Left lung (tissue), 10 donors: Measurements from ENCODE around the gene OR7D2. TPM values are rescaled to one million over a fixed set of nuclear protein-coding genes. Genes with fewer than 3 reads are reported as not detected.

Source experiments
- ATAC-seq: fragments of 200-7000 bp; cut with Tn5 transposase; one replicate; pipeline ENCODE4 v1.9.1; 2020; ENCODE audit warnings: moderate library complexity
- DNase-seq, 4 donors: peaks; one replicate each; pipeline ENCODE4 v3.0.0-alpha.2; 2013 to 2020
- H3K27ac ChIP-seq, 2 donors: fragments of 200-600 bp; sonication (generic) in 1 of 2; one replicate each; pipeline versions ENCODE4 v1.5.0 to v1.8.0; 2020 to 2021
- H3K27me3 ChIP-seq, 2 donors: fragments of 200-600 bp; sonication (generic) in 1 of 2; one replicate each; pipeline versions ENCODE4 v1.5.0 to v1.8.0; 2020 to 2021
- H3K36me3 ChIP-seq, 2 donors: fragments of 200-600 bp; sonication (generic) in 1 of 2; one replicate each; pipeline versions ENCODE4 v1.5.0 to v1.8.0; 2020 to 2021
- H3K4me1 ChIP-seq, 2 donors: fragments of 200-600 bp; one replicate each; pipeline ENCODE4 v1.8.0; 2021
- H3K4me3 ChIP-seq, 2 donors: fragments of 200-600 bp; sonication (generic) in 1 of 2; one replicate each; pipeline versions ENCODE4 v1.5.0 to v1.8.0; 2020 to 2021; ENCODE audit warnings: mild to moderate bottlenecking in 1 of 2
- H3K9me3 ChIP-seq, 2 donors: fragments of 200-600 bp; sonication (generic) in 1 of 2; one replicate each; pipeline versions ENCODE4 v1.5.0 to v1.8.0; 2020 to 2021
- intact Hi-C, 2 donors: fragments of 100-400 bp; cut with DNase I; formaldehyde crosslinking; loops; one replicate each; pipeline versions ENCODE4 v1.11.2 to v1.14.2; 2022
- polyA plus RNA-seq, 6 donors: library from polyadenylated mRNA; unstranded; fragments of 120-200 nt; gene quantifications; one replicate each; pipeline ENCODE4 v1.2.1, GENCODE V29; 2013; ENCODE audit not compliant: insufficient read length in 6 of 6
- total RNA-seq, 2 donors: library from RNA; stranded (reverse); fragmentation: NEBNext Ultra II Directional; extraction: Animal tissue kit (Norgen Biotek cat#: 25700); gene quantifications; one replicate each; pipeline ENCODE4 v1.2.1, GENCODE V29; 2021
- TF ChIP-seq, protein P1 (sequence below), 2 donors: fragments of 200-600 bp; sonication (generic) in 1 of 2; IDR thresholded peaks; one replicate each; pipeline versions ENCODE4 v1.5.0 to v1.8.0; 2021; ENCODE audit warnings: antibody characterized with exemption in 2 of 2
- donor health status: DM: no; HTN: yes; CAD: no.
- donor health status: DM: no; HTN: no; CAD: no.

OR7D2 gene
- total and polyA plus RNA-seq, 8 donors = 0.10 to 2.0 (median 0.14) TPM; not detected in 1

DNA sequence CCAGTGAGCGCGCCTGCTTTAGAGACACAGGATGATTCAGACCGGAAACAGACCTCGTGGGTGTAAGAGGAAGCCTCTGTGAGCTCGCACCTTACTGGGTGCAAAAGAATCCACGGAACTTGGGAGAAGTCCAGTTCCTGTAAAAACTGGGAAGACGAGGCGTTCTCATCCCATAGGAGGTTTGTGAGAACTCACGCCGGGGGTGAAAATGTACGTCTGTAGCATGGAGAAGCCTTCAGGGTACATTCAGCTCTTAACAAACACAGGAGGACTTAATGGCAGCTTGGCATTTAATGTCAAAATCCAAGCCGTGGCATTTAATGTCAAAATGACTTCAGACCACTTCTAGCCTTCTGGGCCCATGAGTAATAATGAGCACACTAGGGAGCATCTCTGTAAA, 17.4 kb upstream of the OR7D2 start:
- intact Hi-C loops = no loop called here
- TF ChIP-seq, protein P1, sequence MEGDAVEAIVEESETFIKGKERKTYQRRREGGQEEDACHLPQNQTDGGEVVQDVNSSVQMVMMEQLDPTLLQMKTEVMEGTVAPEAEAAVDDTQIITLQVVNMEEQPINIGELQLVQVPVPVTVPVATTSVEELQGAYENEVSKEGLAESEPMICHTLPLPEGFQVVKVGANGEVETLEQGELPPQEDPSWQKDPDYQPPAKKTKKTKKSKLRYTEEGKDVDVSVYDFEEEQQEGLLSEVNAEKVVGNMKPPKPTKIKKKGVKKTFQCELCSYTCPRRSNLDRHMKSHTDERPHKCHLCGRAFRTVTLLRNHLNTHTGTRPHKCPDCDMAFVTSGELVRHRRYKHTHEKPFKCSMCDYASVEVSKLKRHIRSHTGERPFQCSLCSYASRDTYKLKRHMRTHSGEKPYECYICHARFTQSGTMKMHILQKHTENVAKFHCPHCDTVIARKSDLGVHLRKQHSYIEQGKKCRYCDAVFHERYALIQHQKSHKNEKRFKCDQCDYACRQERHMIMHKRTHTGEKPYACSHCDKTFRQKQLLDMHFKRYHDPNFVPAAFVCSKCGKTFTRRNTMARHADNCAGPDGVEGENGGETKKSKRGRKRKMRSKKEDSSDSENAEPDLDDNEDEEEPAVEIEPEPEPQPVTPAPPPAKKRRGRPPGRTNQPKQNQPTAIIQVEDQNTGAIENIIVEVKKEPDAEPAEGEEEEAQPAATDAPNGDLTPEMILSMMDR (IDR thresholded peaks at IDR 0.05) = no peak

DNA sequence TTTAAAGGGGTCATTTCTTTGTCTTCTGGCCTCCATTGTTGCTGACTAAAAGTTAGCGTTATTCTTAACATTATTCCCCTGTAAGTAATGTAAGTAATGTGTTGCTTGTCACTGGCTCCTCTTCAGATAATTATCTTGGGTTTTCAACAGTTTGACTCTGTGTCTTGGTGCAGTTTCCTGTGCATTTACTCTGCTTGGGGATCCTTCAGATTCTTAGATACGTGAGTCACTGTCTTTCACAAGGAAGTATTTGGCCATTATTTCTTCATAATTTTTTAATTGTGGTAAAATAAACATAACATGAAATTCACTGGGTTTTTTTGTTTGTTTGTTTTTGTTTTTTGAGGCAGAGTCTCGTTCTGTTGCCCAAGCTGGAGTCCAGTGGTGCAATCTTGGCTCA, 13.5 kb upstream of the OR7D2 start:
- ATAC-seq (no peak), DNase-seq (no peak)
- intact Hi-C loops = no loop called here
- H3K4me1 ChIP-seq = no peaks in the 10 kb centered on the region
- peaks cover 0 to 29% of the 10 kb centered on the region in 2 donors for H3K9me3 ChIP-seq
- no peak overlapping the region for H3K4me3 ChIP-seq
- TF ChIP-seq, protein P1 (IDR thresholded peaks at IDR 0.05) = no peak
- H3K36me3 ChIP-seq = peaks cover 0 to 65% of the 10 kb centered on the region in 2 donors
- H3K27ac ChIP-seq = no peak overlapping the region
- no peaks in the 10 kb centered on the region for H3K27me3 ChIP-seq

More for the DNA sequence above, 17.4 kb upstream of the OR7D2 start:
- DNase-seq = no peak
- Histone ChIP-seq H3K4me1 (no peaks in the 10 kb centered on the region), H3K27me3 (no peaks in the 10 kb centered on the region), H3K27ac (no peak overlapping the region), H3K9me3 (peaks cover 0 to 45% of the 10 kb centered on the region in 2 donors), H3K4me3 (no peak overlapping the region), H3K36me3 (peaks cover 11 to 100% of the 10 kb centered on the region in 2 donors)
- no peak for ATAC-seq

DNA sequence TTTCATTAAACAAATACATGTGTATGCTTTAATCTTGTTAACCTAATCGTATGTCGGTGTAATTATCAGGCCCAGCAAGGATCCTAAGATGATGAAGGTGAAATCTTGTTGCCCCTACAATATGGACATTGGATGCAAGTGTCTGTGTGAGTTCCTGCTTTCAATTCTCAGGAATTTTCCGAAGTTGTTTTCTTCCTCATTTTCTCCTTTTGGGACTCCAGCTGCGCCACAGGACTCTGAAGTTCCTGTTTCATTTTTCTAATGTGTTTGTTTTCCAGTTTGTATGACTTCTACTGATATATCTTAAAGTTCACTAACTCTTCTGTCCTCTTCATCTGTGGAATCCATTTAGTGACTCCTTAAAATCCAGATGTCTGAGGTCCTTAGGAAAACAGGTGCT, 11.9 kb upstream of the OR7D2 start:
- H3K4me1 ChIP-seq = no peaks in the 10 kb centered on the region
- peaks cover 0 to 13% of the 10 kb centered on the region in 2 donors for H3K9me3 ChIP-seq
- H3K27ac ChIP-seq = no peak overlapping the region
- no peaks in the 10 kb centered on the region for H3K27me3 ChIP-seq
- ATAC-seq (no peak), DNase-seq (no peak)
- peaks cover 0 to 49% of the 10 kb centered on the region in 2 donors for H3K36me3 ChIP-seq
- no peak overlapping the region for H3K4me3 ChIP-seq
- intact Hi-C loops = no loop called here
- TF ChIP-seq, protein P1 (IDR thresholded peaks at IDR 0.05) = no peak

DNA sequence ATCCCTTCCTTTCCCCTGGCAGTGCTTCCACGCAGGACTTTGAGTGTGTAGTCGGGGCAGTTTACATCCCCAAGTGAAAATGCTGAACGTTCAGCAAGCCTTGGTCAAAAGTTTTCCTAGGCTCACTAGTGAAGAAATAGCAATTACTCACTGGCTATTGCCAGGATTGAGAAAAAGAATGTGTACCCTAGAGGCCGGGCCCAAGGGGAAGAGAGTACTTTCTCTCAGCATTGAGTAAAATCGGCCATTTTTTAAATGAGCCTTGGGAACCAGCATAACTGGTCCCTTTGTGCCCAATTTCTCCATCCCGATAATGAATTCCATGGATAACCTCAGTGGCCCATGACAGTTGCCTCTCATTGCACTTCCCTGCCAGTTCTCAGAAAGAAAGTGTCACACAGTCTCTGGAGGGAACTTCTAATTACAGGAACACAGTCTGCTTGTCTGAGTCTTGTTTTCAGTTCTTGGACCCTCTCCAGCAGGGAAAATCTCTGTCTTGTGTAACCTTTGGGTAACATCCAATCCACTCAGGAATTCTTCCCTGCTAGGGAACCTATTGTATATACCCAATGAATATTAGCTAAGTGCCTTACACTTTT, 7.3 kb upstream of the OR7D2 start:
- no peaks in the 10 kb centered on the region for H3K9me3 ChIP-seq
- intact Hi-C loops = no loop called here
- no peak for ATAC-seq

DNA sequence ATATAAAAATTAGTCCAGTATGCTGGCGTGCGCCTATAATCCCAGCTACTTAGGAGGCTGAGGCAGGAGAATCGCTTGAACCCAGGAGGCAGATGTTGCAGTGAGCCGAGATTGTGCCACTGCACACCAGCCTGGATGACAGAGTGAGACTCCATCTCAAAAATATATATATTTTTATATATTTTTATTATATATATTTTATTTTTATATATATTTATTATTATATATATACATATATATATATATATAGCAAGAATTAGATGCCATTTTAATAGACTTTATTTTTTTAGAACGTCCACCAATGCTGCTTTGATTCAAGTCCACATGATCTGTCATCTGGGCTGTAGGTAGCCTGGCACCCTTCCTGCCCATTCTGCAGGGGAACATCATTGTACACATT, 3.5 kb upstream of the OR7D2 start:
- Histone ChIP-seq H3K36me3 (no peaks in the 10 kb centered on the region), H3K4me1 (no peaks in the 10 kb centered on the region), H3K9me3 (no peaks in the 10 kb centered on the region), H3K27me3 (no peaks in the 10 kb centered on the region), H3K4me3 (no peak overlapping the region), H3K27ac (no peak overlapping the region)
- intact Hi-C loops = no loop called here
- TF ChIP-seq, protein P1 (IDR thresholded peaks at IDR 0.05) = no peak
- ATAC-seq (no peak), DNase-seq (no peak)

More for the DNA sequence above, 7.3 kb upstream of the OR7D2 start:
- TF ChIP-seq, protein P1 (IDR thresholded peaks at IDR 0.05) = no peak
- DNase-seq = no peak
- Histone ChIP-seq H3K4me3 (no peak overlapping the region), H3K27ac (no peak overlapping the region), H3K4me1 (no peaks in the 10 kb centered on the region), H3K27me3 (no peaks in the 10 kb centered on the region), H3K36me3 (peaks cover 0 to 3% of the 10 kb centered on the region in 2 donors)
